Uterus (tissue), 2 donors: ENCODE results near the gene BCL7C.

Experiments
- CTCF ChIP-seq, 4 experiments: fragments of 200-600 bp in 2 of 4; fragments of 450-650 bp in 2 of 4; sonication (generic) in 2 of 4; IDR thresholded peaks; one replicate each; pipeline ENCODE4 v1.5.1; 2016 to 2019; ENCODE audit warnings: antibody characterized with exemption in 4 of 4, mild to moderate bottlenecking in 2 of 4, moderate library complexity in 1 of 4
- POLR2A ChIP-seq, 2 donors: fragments of 450-650 bp; IDR thresholded peaks; one replicate each; pipeline ENCODE4 v1.6.1; 2016; ENCODE audit warnings: antibody characterized with exemption in 2 of 2, mild to moderate bottlenecking in 1 of 2, moderate library complexity in 1 of 2

- no peak for TF ChIP-seq CTCF (IDR thresholded peaks at IDR 0.05)
- TF ChIP-seq POLR2A (IDR thresholded peaks at IDR 0.05): no peak
These were observed 27.0 kb upstream of the BCL7C start for GRCh38 chr16:30920891-30921290.
